Tibial artery (tissue), 4 donors: ENCODE data around the gene PPAN.
A peak's percentile ranks its signal among the peaks of the same experiment; 100 is the strongest.

ENCODE experiments used
- DNase-seq, 2 donors: peaks; one replicate each; pipeline ENCODE4 v3.0.0-alpha.2; 2019
- H3K27ac ChIP-seq, 2 donors: fragments of 200-600 bp; sonication (generic) in 1 of 2; 1 replicate in 1 of 2; 2 replicates in 1 of 2; pipeline ENCODE4 v1.5.1; 2018 to 2019; ENCODE audit warnings: mild to moderate bottlenecking in 1 of 2
- H3K27me3 ChIP-seq, 2 donors: fragments of 200-600 bp; sonication (generic) in 1 of 2; one replicate each; pipeline versions ENCODE4 v1.5.1 to v1.6.0; 2016 to 2019
- H3K36me3 ChIP-seq, 3 donors: fragments of 200-600 bp; sonication (generic) in 2 of 3; one replicate each; pipeline ENCODE4 v1.5.1; 2016 to 2019; ENCODE audit warnings: mild to moderate bottlenecking in 2 of 3
- H3K4me1 ChIP-seq, 4 donors: fragments of 200-600 bp; sonication (generic) in 2 of 4; 1 replicate in 3 of 4; 2 replicates in 1 of 4; pipeline ENCODE4 v1.5.1; 2016 to 2019
- H3K4me3 ChIP-seq, 2 donors: fragments of 200-600 bp; sonication (generic) in 1 of 2; 1 replicate in 1 of 2; 2 replicates in 1 of 2; pipeline ENCODE4 v1.5.1; 2018 to 2019; ENCODE audit warnings: mild to moderate bottlenecking in 2 of 2
- H3K9me3 ChIP-seq, 3 donors: fragments of 200-600 bp; sonication (generic) in 1 of 3; one replicate each; pipeline ENCODE4 v1.5.1; 2016 to 2019
- CTCF ChIP-seq, 2 experiments: fragments of 200-600 bp in 1 of 2; fragments of 450-650 bp in 1 of 2; IDR thresholded peaks; one replicate each; pipeline ENCODE4 v1.5.1; 2017 to 2019; ENCODE audit warnings: antibody characterized with exemption in 2 of 2, mild to moderate bottlenecking in 1 of 2, moderate library complexity in 1 of 2
- intact Hi-C: fragments of 100-400 bp; cut with DNase I; formaldehyde crosslinking; loops from one replicate; pipeline ENCODE4 v1.15.0; 2023; ENCODE audit warnings: low total_unique reads

Gene PPAN

GRCh38 chr19:10104130-10104513, 2.0 kb upstream of the PPAN start:
- Histone ChIP-seq H3K27ac (no peak overlapping the region), H3K36me3 (peaks cover 18% of the 10 kb centered on the region in 3 donors), H3K9me3 (no peaks in the 10 kb centered on the region), H3K4me3 (no peak overlapping the region), H3K4me1 (peaks cover 0 to 18% (median 15%) of the 10 kb centered on the region in 4 donors), H3K27me3 (no peaks in the 10 kb centered on the region)
- no peak for DNase-seq
- TF ChIP-seq CTCF (IDR thresholded peaks at IDR 0.05): no peak
- intact Hi-C loops: loop anchor here (10.0 kb wide), 1 partner anchor 91 kb away; the partner anchor contains the start of gene DNMT1

- Histone ChIP-seq H3K4me1 (peaks cover 0 to 18% (median 15%) of the 10 kb centered on the region in 4 donors), H3K9me3 (no peaks in the 10 kb centered on the region), H3K4me3 (no peak overlapping the region), H3K27ac (no peak overlapping the region), H3K36me3 (peaks cover 26% of the 10 kb centered on the region in 3 donors), H3K27me3 (no peaks in the 10 kb centered on the region)
- intact Hi-C loops: loop anchor here (5.0 to 10.0 kb wide), 2 partner anchors 90 to 147 kb away; partner anchors contain the start of genes DNMT1 and MRPL4
- DNase-seq: no peak
- TF ChIP-seq CTCF (IDR thresholded peaks at IDR 0.05): no peak
These were observed 1.3 kb upstream of the PPAN start for GRCh38 chr19:10104665-10105508.

- H3K4me1 ChIP-seq: peaks cover 0 to 18% (median 15%) of the 10 kb centered on the region in 4 donors
- TF ChIP-seq CTCF (IDR thresholded peaks at IDR 0.05): no peak
- peak overlapping the region; percentile 62 to 97 for H3K4me3 ChIP-seq
- intact Hi-C loops: loop anchor here (5.0 to 10.0 kb wide), 2 partner anchors 89 to 147 kb away; partner anchors contain the start of genes DNMT1 and MRPL4
- no peaks in the 10 kb centered on the region for H3K27me3 ChIP-seq
- H3K27ac ChIP-seq: peak overlapping the region in 1 of 2 donors; percentile 79
- no peaks in the 10 kb centered on the region for H3K9me3 ChIP-seq
- no peak for DNase-seq
- H3K36me3 ChIP-seq: peaks cover 33% of the 10 kb centered on the region in 3 donors
These were observed 558 bp upstream of the PPAN start for GRCh38 chr19:10105509-10106099.

- H3K36me3 ChIP-seq: peaks cover 41 to 46% (median 42%) of the 10 kb centered on the region in 3 donors
- H3K4me3 ChIP-seq: peak overlapping the region; percentile 62 to 97
- intact Hi-C loops: loop anchor here (5.0 to 10.0 kb wide), 2 partner anchors 88 to 145 kb away; partner anchors contain the start of genes DNMT1 and MRPL4
- no peak for DNase-seq
- peaks cover 0 to 18% (median 15%) of the 10 kb centered on the region in 4 donors for H3K4me1 ChIP-seq
- no peaks in the 10 kb centered on the region for H3K27me3 ChIP-seq
- TF ChIP-seq CTCF (IDR thresholded peaks at IDR 0.05): no peak
- no peak overlapping the region for H3K27ac ChIP-seq
- H3K9me3 ChIP-seq: no peaks in the 10 kb centered on the region
These were observed 1.1 kb downstream of the PPAN start for GRCh38 chr19:10107254-10107653.

GRCh38 chr19:10107817-10108367, 1.7 kb downstream of the PPAN start:
- H3K27me3 ChIP-seq: no peaks in the 10 kb centered on the region
- H3K4me1 ChIP-seq: peaks cover 0 to 19% (median 17%) of the 10 kb centered on the region in 4 donors
- intact Hi-C loops: loop anchor here (5.0 to 10.0 kb wide), 2 partner anchors 87 to 144 kb away; partner anchors contain the start of genes DNMT1 and MRPL4
- H3K9me3 ChIP-seq: no peaks in the 10 kb centered on the region
- no peak for TF ChIP-seq CTCF (IDR thresholded peaks at IDR 0.05)
- no peak for DNase-seq
- peaks cover 41 to 46% (median 42%) of the 10 kb centered on the region in 3 donors for H3K36me3 ChIP-seq
- no peak overlapping the region for H3K27ac ChIP-seq
- no peak overlapping the region for H3K4me3 ChIP-seq
